HG03565 (cell line): ENCODE measurements around the gene MYOD1.

Experiments used
- ATAC-seq: cut with Tn5 transposase; IDR thresholded peaks from one replicate; pipeline ENCODE4 v1.9.1; 2021; ENCODE audit warnings: mild to moderate bottlenecking, moderate library complexity; ENCODE audit not compliant: unreplicated experiment

Gene MYOD1

DNA sequence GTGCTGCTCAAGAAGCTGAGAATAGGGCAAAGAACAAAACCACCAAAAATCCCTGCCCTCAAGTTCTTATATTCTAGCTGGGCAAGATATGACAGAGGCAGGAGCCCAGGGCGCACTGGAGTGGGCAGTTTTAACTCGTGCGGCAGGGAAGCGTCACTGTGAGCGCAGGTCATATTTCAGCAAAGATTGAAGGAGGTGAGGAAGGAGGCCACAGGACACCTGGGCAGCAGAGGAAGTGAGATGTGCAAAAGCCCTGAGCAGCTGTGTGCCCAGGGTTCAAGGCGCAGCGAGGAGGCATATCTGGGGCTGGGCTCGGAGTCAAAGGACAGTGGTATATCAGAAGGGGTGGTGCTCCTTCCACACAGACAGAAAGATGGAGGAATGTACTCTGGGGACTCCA is 28.7 kb downstream of the MYOD1 start:
- ATAC-seq: no peak

DNA sequence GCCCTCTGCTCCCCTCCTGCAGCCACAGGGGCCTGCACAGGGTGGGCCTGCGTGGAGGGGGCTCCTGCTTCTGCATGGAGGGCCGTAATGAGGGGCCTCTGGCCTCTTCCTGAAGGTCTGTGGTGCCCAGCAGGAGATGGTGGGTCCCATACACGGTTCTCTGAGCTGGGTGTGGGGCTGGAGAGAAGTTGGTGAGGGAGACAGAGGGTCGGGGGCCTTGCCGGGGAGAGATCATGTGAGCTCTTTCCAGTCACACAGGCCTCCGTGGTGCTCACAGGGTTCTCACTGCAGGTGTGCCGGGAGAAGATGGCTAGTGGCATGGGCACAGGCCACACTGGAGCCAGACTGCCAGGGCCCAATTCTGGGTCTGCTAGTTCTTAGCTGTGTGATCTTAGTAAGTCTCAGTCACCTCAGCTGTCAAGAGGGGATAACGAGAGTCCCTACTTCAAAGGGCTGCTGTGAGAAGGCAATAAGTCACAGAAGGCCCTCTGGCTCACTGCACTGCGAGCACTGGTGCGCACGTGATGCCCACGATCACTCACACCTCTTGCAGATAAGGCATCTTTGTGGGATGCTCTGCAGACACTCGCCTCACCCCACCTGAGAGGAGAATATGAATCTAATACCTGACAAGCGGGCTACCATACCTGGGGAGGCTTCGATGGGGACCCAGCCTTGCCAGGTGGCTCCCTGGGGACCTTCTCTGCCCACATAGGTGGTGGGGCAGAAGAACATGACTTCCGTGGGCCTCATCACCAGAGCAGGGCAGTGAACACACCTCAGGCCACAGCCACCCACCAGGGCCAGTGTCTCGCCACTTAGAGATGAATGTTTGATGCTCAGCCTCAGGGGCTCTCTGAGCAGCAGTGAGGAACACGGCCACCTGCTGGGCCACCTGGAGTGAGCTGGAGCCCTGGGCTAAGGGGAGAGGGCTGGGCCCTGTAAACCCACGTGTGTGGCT is 29.7 kb downstream of the MYOD1 start:
- ATAC-seq: no peak

DNA sequence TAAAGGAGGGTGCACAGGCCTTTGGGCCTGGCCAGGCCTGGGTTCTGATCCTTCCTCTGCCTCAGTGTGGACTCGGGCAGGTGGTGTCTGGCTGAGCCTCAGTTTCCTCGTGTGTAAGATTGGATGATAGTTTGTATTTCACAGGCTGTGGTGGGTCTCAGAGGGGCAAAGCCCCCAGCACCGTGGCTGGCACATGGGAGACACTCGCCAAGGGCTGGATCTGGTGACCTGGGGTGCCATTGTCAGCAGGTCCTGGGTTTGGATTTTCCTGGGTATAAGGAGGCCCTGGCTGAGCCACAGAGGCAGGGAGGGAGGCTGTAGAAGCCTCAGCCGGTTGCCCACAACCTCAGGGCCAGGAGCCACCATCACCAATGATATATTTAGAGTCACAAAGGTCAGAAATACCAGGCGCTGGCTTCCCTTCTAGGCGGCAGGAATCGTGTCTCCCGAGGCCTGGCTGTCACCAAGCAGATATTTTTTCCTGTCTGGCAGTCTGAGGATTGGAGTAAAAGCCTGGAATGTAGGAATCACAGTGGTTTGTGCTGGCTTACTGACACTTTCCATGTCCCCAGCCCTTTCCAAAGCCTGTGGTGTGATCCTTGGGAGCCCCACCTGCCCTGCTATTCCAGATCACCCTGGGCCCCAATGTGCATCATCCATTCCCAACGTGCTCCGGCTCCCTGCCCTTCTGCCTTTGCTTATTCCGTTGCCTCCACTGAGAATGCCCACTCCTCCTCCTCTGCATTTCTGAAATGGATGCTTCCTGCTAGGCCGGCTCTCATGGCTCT is 30.8 kb downstream of the MYOD1 start:
- ATAC-seq: no peak

DNA sequence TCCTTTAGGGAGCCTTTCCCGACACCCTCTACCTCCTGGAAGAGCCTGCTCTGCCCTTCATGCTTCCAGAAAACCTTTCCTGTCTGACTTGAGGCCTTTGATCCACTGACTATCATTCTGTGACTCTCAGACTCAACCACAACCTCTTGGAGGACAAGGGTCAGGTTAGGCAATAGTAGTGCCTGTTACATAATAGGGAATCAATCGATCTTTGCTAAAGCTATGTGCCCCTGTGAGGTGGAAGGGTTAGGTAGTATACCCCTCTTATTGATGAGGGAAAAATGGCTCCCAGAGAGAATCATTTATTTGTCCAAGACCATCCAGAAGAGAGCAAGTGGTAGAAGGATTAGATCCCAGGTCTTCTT is 31.4 kb downstream of the MYOD1 start:
- no peak for ATAC-seq

DNA sequence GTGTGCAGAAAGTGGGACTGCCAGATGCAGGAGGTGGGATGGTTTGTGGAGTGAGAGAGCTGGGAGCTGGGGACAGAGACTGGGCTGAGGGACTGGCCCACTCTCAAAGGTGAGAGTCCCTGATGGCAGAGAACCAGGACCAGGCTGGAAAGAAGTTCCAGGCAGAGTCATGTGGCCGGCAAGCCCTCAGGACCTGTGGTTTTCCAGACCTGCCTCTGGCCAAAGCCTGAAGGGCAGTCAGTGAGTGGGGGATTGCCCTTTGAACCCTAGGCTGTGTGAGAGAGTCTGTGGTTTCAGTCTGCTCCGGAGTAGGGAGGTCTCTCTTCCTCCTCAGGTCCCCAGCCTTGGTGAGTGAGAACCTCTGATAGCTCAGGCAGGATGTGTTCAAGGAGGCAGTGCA is 32.2 kb downstream of the MYOD1 start:
- no peak for ATAC-seq

DNA sequence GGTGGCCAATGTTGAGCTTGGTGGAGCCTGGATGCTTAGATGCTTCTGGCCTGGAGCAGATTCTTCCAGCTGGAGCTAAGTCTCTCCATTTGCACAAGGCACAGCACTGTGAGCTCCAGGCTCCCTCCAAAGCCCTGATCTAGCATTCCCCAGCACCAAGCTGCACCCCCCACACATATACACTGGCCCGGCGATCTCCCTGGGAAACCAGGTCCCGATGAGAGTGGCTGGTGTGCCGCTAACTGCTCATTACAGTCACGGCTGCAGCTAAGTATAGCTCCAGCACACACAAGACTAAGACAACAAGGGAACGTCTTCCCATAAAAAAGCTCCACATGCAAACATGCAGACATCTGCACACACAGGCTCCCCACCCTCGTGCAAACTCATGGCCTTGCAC is 32.8 kb downstream of the MYOD1 start:
- ATAC-seq: no peak

DNA sequence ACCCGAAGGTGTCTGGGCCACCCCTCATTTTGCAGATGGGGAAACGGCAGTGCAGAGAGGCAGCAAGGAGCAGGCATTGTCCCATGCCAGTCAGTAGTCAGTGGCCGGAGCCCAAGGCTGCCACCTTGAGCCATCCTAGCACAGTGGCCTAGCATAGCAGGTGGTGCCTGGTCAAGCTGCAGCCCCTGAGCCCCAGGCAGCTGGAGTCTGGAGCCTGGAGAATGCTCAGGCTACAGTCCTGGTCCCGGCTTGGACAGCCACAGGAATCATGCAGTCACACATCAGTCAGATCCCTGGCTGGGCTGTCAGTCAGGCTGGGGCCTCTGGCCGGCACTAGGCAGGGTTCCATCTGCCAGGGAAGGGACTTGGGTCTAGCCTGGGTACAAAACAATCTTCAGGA is 33.8 kb downstream of the MYOD1 start:
- no peak for ATAC-seq

DNA sequence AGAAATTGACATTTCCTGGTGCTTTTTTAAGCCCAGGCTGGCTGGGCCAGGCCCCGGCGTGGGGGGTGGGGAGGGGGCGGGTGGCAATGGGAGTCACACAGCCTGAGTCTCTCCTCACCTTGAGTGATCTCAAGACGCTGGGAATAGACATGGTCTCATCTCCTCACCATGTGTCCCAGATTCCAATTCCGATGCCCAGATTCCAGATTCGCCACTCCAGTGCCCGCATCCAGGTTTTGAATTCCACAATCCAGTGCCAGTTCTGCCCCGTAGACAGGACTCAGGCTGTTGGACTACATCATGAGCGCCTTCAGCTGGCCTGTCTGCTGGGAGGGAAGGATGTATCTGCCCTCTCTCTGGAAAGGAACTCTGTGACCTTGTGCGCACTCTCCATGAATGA is 34.3 kb downstream of the MYOD1 start:
- ATAC-seq: no peak

DNA sequence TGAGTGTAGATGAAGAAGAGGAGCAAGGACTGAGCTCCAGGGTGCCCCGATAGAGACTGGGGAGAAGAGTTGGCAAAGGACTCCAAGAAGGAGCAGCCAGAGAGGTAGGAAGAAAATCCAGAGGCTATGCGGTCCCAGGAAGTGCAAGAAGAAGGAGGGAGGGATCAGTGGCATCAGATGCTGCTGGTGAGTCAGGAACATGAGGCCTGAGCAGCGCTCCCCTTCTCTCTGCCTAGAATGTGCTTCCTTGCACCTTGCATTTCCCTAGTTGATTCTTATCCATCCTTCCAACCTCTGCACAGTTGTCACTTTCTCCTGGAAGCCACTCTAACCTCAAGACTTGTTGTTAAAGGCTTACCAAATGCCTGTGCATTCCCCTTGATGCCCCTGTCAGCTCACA is 36.5 kb downstream of the MYOD1 start:
- ATAC-seq: no peak

DNA sequence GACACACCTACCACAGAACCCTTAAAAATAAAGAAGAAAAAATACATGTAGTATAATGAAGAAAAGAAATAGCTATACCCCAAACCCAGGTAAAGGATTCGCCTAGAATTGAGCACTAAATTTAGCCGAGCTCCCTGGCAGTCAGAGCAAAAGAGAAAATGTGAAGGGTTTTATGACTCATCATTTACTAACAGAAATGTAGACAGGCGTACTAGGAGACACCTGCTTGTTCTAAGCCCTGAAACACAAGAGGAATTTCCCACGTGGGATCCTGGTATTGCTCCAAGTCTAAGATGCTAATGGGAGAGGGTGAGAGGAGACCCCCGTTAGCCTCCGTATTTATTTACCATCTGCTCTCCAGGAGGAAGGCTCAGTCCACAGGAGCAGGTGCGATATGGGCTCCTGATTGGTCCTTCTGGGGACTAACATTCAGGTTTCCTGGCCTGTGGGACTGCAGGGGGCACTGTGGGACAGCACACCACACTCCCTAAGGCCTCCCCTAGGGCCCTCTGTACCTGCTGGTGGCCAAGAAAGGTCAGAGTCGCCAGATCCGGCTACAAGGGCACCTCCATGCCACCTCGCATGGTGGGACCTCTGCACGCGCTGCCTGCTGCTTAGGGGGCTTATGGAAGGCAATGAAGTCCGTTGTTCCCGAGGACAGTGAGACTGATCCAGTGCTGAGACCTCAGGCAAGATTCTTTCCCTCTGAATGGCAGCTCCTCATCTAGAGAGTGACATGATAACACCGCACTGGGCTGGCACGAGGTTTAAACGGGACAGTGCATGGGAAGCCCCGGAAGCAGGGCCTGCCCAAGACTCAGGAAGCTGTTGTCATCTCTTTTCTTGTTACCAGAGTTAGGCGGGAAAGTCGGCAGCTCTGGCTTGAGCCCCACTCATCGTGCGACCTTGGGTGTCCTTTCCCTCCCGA is 41.0 kb downstream of the MYOD1 start:
- peak; percentile 63 for ATAC-seq

DNA sequence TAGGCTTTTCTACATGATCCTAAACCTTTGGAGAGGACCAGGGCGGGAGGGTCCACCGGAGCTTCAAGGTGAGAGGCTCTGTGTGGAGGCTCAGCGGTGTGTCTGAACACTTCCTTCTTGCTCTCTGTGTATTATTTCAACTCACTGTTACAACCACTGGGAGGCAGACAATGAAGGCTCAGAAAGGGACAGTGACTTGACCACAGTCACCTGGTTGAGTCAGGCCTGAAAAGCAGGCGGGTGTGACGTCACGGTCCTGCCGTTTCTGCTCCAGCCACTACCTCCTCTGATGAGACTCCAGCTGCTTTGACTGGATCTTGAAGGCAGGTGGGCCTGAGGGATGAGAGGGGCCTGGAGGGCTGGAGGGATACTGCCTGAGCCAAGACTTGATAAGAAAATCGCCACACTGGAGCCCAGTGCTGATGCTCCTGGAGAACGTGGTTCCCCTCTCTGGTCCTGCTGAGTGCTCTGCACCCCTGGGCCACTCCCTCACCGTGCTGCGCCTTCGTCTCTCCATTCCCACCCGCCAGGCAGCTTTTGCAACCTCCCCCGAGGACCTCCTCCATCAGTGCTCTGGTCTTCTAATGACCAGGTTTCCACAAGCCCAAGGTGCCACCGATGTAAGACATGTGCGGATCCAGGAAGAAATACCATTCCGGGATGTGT is 43.1 kb downstream of the MYOD1 start:
- peak; percentile 37 for ATAC-seq

DNA sequence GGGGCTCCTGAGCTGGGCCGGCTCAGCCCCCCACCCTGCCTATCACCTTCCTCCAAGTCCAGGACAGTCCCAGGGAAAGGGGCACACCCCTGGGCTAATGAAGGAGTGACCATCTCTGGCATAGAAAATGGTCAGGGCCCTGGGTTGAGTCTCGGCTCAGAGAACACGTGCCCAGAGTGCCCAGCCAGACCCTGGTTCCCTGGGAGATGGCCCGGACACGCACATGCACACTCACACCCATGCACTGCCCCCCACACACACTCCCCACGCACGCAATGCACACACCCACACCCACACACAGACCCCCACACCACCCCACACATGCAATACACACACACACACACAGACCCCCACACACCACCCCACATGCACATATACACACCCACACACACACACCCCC is 43.9 kb downstream of the MYOD1 start:
- no peak for ATAC-seq

DNA sequence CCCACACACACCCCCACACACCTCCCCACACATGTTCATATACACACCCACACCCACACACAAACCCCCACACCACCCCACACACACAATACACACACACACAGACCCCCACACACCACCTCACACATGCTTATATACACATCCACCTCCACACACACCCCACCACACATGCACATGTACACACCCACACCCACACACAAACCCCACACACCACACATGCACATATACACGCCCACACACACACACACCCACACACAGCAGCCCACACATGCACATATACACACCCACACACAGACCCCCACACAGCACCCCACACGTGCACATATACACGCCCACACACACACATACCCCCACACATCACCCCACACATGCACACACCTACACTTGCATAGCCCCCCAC is 44.3 kb downstream of the MYOD1 start:
- ATAC-seq: no peak

DNA sequence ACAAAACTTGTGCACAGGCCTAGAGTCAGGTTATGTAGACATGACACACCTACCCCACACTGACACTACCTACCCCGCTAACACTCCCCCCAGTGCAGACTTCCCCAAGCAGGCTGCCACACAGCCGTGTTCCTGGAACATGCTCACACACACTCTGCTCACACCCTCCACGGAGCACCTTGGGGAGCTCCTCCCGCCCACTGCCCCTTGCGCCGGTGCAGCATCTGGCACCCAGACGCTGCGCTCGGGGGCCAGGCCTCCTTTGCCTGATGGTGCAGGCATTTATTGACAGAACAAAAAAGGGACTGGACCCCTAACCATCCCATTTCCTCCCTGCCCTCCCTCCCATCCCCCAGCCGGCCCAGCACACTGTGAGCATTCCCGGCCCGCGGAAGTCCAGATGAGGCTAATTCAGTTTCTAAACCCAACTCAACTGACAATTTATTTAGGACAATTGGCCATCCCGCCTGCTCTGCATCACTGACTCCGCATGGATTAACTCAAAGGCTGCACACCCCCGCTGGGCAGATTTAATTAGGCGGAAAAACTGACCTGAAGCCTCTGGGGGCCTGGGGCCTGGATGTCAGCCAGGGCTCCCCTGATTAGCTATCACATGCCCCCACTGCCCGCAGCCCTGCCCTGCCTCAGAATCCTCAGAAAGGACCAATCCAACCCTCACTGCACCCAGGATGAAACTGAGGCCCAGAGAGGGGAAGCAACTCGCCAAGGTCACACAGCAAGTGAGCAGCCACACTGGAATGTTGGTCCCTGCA is 45.3 kb downstream of the MYOD1 start:
- no peak for ATAC-seq

DNA sequence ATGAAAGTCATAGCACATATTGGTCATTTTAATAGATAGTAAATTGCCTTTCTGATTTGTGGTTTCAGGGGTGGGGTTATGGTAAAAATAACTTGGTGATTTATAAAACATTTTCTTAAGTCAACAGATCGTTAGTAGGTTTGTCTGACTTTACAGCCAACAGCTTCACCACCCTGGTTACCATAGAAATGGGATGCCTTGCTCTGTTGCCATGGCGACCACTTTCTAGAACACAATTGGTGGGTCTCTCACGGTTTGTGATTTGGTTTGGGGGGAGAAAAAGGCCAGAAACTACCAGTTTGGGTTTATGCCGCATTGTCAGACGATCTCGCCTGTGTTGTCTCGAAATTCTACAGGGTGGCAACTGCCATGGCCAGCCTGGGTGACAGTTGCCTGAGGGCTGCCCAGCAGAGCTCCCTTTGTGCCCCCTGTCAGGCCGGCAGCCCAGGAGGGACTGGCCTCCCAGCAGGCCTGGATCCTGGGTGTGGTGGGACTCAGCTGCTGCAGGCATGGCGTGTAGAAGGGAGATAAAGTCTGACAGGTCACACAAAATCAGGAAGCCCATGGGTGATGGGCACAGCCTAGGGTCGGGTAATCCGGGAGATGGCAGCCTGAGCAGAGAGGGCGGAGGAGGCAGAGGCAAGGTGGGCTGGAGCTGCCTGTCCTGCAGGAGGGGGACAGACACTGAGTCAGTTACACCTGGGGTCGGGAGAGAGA is 46.1 kb downstream of the MYOD1 start:
- ATAC-seq: no peak

DNA sequence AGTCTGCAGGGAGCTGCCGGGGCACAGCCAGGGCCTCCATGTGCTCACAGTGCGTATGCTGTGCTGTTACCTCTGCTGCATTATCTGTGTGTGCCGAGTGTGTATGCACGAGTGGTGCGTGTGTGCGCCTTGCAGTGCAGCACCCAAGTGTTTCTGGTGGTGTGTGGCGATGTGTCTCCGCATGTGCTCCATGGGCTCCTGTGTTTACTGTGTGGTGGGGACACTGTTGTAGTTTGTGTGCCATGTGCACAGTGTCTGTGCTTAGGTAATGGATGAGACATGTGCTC is 46.6 kb downstream of the MYOD1 start:
- ATAC-seq: no peak

DNA sequence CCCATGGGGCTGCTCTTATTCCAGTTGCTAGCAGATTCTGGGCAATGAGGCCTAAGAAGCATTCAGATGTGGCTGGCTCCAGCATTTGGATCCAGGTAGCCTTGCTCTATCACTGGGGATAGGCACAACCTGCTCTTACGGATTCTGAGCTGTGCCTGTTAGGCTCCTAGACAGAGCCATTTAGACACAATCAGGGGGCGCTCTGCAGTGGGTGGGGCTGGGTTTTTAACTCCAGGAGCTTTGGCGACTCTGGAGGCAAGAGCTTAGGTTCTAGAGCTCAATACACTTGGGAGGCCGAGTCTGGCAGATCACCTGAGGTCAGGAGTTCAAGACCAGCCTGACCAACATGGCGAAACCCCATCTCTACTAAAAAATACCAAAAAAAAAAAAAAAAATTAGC is 47.2 kb downstream of the MYOD1 start:
- no peak for ATAC-seq

DNA sequence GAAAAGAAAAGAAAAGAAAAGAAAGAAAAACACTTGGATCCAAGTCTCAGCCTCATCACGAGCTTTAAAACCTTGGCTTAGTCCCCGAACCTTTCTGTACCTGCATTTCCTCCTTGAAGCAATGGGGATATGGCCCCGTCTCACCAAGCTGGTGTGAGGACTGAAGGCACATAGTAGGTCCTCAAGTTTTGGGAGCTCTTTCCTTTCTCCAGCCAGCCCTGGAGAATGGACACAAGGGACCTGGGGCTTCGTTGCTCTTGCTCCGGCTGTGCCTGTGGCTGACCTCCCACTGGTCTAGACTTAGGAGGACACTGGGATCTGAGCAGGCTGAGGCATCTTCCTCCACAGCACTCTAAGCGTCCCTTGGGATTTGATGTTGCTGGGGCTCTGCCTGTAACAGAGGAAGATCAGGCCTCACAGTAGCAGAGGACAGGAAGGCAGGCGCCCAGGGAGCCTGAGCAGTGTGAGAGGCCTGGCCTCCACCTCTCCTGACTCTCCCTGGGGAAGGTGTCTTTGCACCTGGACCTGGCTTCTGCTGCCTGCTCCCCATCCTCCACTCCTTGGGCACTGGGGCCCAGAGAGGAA is 48.0 kb downstream of the MYOD1 start:
- no peak for ATAC-seq

DNA sequence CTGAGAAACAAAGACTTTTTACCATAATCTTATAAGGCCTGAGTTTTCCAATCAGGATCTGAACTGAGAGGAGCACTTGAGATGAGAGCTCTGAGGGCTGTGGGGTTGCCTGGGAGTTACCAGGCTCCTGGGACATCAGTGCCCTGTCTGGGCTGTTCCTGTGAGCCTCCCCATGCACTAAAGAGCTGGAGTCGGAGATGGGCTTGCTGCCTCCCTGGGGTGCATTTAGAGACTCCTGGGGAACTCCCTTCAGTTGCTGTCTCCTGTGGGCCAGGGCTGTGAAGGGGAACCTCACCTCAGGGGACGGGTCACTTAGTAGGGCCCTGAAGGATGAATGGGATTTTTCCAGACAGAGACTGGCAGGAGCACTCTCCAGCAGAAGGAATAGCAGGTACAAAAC is 48.5 kb downstream of the MYOD1 start:
- ATAC-seq: no peak
